GM19324 (cell line): ENCODE measurements around the gene MRPL38.

ENCODE experiments used
- ATAC-seq: cut with Tn5 transposase; IDR thresholded peaks from one replicate; pipeline ENCODE4 v1.9.1; 2021; ENCODE audit warnings: mild to moderate bottlenecking, moderate library complexity; ENCODE audit not compliant: unreplicated experiment, low FRiP score

Gene MRPL38

GRCh38 chr17:75920045-75920560 lies 15.4 kb upstream of the MRPL38 start:
- ATAC-seq = no peak

- ATAC-seq = no peak
Measured at GRCh38 chr17:75919611-75920010, 14.9 kb upstream of the MRPL38 start.

- ATAC-seq = no peak
Measured at GRCh38 chr17:75917917-75918445, 13.3 kb upstream of the MRPL38 start.

GRCh38 chr17:75917141-75917916 lies 12.6 kb upstream of the MRPL38 start:
- no peak for ATAC-seq

- no peak for ATAC-seq
Measured at GRCh38 chr17:75915268-75915667, 10.6 kb upstream of the MRPL38 start.

GRCh38 chr17:75914643-75915267 lies 10.1 kb upstream of the MRPL38 start:
- no peak for ATAC-seq

GRCh38 chr17:75913537-75914210 lies 9.0 kb upstream of the MRPL38 start:
- ATAC-seq = no peak

GRCh38 chr17:75910699-75911098 lies 6.0 kb upstream of the MRPL38 start:
- no peak for ATAC-seq

- ATAC-seq = no peak
Measured at GRCh38 chr17:75909812-75910274, 5.2 kb upstream of the MRPL38 start.

GRCh38 chr17:75909051-75909811 lies 4.5 kb upstream of the MRPL38 start:
- ATAC-seq = no peak

- ATAC-seq = no peak
Measured at GRCh38 chr17:75908201-75908600, 3.5 kb upstream of the MRPL38 start.

GRCh38 chr17:75906143-75906884 lies 1.6 kb upstream of the MRPL38 start:
- no peak for ATAC-seq

GRCh38 chr17:75902406-75902805 lies 2.3 kb downstream of the MRPL38 start:
- ATAC-seq = no peak

GRCh38 chr17:75901727-75902126 lies 3.0 kb downstream of the MRPL38 start:
- no peak for ATAC-seq

- ATAC-seq = no peak
Measured at GRCh38 chr17:75900691-75901533, 3.8 kb downstream of the MRPL38 start.

GRCh38 chr17:75899767-75900468 lies 4.8 kb downstream of the MRPL38 start:
- ATAC-seq = no peak

GRCh38 chr17:75899353-75899752 lies 5.3 kb downstream of the MRPL38 start:
- ATAC-seq = no peak

GRCh38 chr17:75898791-75899190 lies 5.9 kb downstream of the MRPL38 start:
- no peak for ATAC-seq
